GM18505 (cell line): ENCODE results near the gene GNA12.
A peak's percentile ranks its signal among the peaks of the same experiment; 100 is the strongest.

Experiments
- ATAC-seq: cut with Tn5 transposase; IDR thresholded peaks from one replicate; pipeline ENCODE4 v1.9.1; 2021; ENCODE audit not compliant: unreplicated experiment
- POLR2A ChIP-seq: IDR thresholded peaks from 4 replicates; pipeline ENCODE4 v1.6.1; 2011; ENCODE audit warnings: borderline replicate concordance; ENCODE audit not compliant: insufficient read depth, insufficient read length; ENCODE audit errors: extremely low read depth

The GNA12 gene

DNA sequence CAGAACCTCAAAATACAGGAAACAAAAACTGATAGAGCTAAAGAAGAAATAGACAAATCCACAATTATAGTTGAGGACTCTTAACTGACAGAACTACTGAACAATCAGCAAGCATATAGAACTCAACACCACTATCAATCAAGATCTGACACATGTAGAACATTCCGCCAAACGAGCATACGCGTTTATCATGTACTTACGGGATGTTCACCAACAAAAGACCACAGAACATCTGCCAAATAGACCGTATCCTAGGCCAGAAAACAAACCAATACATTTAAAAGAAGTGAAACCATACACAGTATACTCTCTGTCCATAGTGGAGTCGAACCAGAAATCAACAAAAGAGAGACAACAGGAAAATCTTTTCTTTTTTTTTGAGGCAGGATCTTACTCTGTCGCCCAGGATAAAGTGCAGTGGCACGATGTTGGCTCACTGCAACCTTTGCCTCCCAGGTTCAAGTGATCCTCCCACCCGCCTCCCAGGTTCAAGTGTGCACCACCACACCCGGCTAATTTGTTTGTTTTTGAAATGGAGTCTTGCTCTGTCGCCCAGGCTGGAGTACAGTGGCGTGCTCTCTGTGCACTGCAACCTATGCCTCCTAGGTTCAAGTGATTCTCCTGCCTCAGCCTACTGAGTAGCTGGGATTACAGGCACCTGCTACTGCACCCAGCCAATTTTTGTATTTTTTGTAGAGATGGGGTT lies 5.1 kb downstream of the GNA12 start:
- no peak for TF ChIP-seq POLR2A
- peak; percentile 49 for ATAC-seq

DNA sequence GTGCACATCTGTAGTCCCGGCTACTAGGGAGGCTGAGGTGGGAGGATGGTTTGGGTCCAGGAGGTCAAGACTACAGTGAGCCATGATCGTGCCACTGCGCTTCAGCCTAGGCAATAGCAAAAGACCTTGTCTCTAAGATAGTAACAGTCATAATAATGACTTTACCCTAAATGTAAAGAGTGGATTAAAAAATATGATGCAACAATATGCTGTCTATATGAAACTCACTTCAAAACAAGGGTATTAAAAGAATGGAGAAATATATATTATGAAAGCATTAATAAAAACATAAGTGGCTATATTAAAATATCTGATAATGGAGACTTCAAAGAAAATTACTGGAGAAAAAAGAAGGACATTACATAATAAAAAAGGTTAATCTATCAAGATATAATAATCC lies 5.7 kb downstream of the GNA12 start:
- ATAC-seq = no peak
- no peak for TF ChIP-seq POLR2A

DNA sequence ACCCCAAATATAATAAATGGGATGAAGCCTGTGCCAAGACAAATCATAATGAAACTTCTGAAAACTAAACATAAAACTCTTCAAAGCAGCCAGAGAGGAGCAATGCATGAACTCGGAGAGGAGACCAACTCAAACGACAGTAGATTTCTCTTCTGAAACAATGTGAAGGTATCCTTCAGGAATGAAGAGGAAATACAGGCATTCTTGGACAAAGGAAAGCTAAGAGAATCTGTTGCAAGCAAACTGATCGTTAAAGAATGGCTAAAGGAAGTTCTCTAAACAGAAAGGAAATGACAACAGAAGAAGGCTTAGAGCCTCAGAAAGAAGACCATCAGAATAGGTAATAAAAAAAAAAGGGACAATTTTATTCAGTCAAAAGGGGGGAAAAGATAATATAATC lies 6.6 kb downstream of the GNA12 start:
- ATAC-seq = no peak
- no peak for TF ChIP-seq POLR2A

DNA sequence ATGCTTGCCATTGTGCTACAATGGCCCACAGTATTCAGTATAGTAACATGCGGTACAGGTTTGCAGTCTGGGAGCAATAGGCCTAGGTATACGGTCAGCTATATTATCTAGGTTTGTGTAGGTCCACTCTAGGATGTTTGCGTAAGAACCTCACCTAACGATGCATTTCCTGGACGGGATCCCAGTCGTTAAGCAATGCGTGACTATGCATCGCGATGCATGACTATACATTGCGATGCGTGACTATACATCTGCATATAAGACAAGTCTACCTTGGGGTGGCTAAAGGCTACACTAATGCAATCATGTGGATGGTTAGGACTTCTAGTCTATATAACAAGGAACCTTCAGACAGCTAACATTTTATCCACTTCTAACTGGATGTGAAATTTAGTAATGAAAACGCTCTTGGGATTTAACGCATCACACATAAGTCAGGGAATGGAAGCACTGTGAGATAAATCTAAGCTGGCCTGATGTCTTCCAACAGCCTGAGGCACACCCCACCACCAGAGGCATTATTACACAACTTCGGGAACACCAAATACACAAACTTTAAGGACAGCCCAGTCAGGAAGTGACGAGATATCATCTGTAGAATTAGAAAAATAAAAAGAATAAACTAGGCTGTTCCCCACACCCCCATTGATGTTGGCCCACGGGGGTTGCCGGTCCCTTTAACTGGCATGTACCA lies 9.2 kb downstream of the GNA12 start:
- TF ChIP-seq POLR2A = no peak
- ATAC-seq = no peak

DNA sequence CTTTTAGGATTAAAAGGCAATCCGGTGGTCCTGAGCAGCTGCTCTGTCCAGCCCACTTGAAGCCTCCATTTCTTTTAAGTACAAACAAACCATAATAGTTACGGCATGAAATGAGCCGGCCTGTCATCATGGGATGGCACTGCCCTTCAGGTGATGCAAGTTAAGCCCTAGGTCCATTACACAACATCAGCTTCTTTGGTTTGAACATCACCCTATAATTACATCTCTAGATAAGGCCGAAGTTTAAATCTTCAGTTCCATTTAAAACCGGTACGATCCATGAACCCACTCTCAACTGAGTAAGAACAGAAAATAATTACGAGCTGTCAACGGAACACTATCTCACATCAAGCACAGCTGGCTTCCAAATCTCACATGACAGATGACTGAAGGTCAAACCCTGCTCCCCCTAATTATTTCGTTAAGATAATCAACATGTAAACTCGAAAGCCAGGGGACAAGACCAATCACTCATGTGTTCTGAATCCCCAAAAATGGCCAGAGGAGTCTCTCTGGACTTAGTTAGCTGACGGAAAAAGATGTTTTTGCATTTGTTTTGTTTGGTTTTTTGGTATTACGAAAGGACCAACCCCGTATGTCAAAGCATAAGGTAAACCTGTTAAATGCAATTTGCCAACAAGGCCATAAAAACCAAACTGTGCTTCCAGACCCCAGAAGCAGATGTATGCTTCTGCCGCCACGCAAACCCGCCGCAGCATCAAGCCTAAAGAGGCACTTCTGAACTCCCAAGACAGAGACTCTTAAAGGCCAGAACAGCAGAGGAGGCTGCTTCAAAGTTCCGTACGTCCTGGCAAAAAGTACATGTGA lies 10.8 kb downstream of the GNA12 start:
- no peak for ATAC-seq
- no peak for TF ChIP-seq POLR2A

DNA sequence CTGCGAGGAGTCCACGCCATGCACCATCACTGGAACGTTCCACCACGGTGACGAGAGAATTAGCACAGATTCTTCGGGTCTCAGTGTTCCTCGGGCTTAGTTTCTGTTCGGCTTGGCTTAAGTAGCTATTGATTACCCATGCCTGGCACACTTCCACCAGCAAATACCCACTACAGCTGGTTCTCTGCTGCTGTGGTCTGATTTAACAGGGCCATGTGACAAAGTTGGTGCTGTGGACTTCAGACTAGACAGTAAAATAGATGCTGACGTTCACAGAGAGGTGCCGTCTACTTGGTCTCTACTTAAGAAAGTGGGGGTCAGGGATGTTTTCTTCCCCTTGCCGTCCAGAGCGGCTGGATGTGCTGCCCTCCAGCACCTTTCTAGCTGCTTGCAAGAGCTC lies 11.6 kb downstream of the GNA12 start:
- ATAC-seq = no peak
- no peak for TF ChIP-seq POLR2A

DNA sequence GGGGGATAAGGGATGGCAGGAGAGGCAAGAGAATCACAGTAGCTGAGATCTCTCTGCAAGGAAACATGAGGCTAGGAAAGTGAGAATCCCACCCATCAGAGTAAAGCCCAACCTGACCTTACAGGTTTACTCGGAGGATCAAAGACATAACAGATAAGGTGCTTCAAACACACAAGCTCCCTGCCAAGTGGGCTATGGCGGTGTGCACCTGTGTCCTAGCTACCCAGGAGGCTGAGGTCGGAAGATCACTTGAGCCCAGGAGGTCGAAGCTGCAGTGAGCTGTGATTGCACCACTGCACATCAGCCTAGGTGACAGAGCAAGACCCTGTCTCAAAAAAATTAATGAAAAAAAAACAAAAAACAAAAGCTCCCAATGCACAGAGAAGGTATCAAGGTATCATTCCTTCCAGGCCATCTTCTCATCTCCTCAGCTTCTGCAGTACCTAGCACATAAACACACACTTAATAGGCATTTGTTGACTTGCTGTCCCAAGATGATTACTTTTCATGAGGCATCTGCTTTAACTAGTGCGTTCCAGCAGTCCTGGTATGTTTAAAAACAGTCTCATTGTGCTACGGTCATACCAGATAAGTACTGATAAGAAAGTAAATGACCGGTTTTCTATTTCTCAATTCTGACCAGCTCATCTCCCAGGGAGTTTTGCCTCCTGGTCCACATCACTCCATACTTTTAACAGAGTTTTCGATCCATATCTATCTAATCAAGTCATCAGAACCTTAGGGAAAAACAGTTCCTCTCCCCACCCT lies 13.3 kb downstream of the GNA12 start:
- no peak for ATAC-seq
- no peak for TF ChIP-seq POLR2A

DNA sequence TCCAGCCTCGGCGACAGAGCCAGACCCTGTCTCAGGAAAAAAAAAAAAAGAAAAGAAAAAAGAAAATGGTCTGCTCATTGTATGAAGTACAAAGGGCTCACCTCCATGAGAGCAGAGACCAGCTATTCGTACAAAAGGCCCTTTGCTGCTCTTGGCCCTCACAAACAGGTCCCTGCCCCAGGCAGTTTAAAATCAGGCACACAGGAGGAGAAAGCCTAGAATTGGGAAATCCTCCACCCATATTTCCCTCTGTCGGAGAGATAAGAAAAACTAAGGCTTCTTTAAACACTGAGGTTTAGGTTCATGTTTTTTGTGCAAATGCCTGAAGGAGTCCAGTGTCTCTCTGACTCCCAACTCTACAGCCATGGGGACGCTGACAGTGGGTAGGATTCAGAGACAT lies 15.1 kb downstream of the GNA12 start:
- TF ChIP-seq POLR2A = no peak
- no peak for ATAC-seq

DNA sequence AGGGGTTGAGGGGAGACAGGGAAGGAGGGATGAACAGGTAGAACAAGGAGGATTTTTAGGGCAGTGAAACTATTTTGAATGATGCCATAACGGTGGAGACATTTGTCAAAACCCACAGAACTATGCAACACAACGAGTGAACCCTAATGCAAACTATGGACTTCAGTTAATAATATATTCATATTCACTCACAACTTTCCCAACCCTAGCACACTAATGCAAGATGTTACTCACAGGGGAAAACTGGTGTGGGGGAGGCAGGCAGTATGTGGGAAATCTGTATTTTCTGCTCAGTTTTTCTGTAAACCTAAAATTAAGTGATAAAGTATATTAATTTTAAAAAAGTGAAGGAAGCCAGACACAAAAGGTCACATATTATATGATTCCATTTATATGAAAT lies 17.3 kb downstream of the GNA12 start:
- no peak for TF ChIP-seq POLR2A
- ATAC-seq = no peak

DNA sequence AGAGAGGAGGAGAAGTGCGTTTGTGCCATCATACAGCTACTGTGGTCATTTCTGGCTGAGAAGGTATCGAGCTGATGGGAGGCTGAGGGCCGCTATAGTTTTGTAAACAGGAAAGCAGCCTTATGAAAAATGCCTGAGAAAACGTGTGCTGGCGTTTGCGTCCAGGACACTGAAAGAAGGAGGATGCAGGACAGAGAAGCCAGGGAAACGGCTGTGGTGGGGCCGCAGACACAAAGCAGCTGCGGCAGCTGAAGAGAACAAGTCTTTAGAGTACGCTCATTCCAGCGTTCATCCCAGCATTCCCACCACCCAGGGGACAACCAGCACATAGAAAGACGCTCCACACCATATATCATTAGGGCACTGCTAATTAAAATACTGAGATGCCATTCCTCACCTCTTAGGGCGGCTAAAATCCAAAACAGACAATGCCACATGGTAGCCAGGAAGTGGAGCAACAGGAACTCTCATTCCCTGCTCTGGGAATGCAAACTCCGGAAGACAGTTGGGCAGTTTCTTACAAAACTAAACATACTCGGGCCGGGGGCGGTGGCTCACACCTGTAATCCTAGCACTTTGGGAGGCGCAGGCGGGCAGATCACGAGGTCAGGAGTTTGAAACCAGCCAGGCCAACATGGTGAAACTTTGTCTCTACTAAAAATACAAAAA lies 18.4 kb downstream of the GNA12 start:
- TF ChIP-seq POLR2A = no peak
- ATAC-seq = no peak

DNA sequence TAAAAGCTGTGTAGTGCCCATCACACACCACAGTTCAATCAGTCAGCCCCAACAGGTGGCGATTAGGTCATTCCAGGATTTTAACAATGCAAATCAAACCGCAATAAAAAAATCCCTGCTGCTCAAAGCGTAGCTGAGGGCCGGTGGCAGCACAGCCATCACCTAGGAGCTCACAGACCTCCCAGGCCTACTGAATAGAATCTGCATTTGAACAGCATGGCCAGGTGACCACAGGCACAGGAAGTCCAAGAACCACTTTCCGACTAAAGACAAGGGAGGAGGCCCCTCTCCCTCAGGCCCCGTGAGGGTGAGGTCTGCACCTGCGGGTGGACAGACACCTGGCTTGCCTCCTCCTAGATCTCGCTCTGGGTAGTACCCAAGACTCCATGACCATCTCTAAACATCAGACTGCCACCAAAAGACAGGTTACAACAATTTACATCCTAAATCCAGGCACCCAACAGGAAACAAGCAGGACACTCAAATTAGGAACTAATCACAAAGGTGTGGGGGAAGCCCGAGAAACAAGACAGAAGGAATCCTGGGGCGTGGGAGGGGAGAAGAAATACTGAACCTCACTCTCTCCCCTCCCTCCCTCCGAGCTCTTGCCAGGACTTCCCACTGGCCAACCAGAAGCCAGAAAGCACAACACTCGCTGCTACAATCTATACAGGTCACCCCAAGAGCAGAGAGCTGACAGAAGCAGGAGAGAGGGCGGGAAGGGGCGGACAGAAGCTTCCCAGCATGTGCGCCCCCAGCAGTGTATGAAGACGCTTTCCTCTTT lies 19.2 kb downstream of the GNA12 start:
- TF ChIP-seq POLR2A = no peak

More for the DNA sequence above, 19.2 kb downstream of the GNA12 start:
- peak; percentile 44 for ATAC-seq
